H1 (cell line): ENCODE data around the gene DNMT3L. TPM values are rescaled to one million over a fixed set of nuclear protein-coding genes. Genes with fewer than 3 reads are reported as not detected.
A peak's percentile ranks its signal among the peaks of the same experiment; 100 is the strongest.

ENCODE experiments used
- ATF3 ChIP-seq: IDR thresholded peaks from 2 replicates; pipeline ENCODE4 v1.6.1; 2011; ENCODE audit warnings: low read depth, mild to moderate bottlenecking, low read length; ENCODE audit not compliant: insufficient read depth
- CBX5 ChIP-seq: fragments of 300-800, 300-1000 bp; sonication (generic); IDR thresholded peaks from 2 replicates; pipeline ENCODE4 v1.7.1; 2016; ENCODE audit warnings: antibody characterized with exemption, low read length, low read depth
- CEBPB ChIP-seq: IDR thresholded peaks from 2 replicates; pipeline ENCODE4 v1.6.1; 2012; ENCODE audit warnings: low read depth, low read length
- CREB1 ChIP-seq: IDR thresholded peaks from 2 replicates; pipeline ENCODE4 v1.6.1; 2012; ENCODE audit warnings: inconsistent platforms
- CTCF ChIP-seq, 3 experiments: IDR thresholded peaks; 1 replicate in 2 of 3; 2 replicates in 1 of 3; pipeline versions ENCODE4 v1.5.1 to v1.6.1; 2011; ENCODE audit warnings: low read length in 3 of 3, mild to moderate bottlenecking in 3 of 3, inconsistent platforms in 2 of 3, low read depth in 1 of 3, moderate library complexity in 1 of 3; ENCODE audit not compliant: insufficient read depth in 1 of 3; ENCODE audit errors: control extremely low read depth in 1 of 3
- EGR1 ChIP-seq: IDR thresholded peaks from 2 replicates; pipeline ENCODE4 v1.6.1; 2011; ENCODE audit warnings: low read depth, low read length, borderline replicate concordance
- EZH2 ChIP-seq: fragments of 200-600 bp; sonication (generic); IDR thresholded peaks from 2 replicates; pipeline ENCODE4 v1.7.1; 2012; ENCODE audit warnings: low read depth, mild to moderate bottlenecking, moderate library complexity, low read length, inconsistent platforms; ENCODE audit not compliant: severe bottlenecking
- GTF2F1 ChIP-seq: IDR thresholded peaks from 2 replicates; pipeline ENCODE4 v1.6.1; 2012; ENCODE audit warnings: low read depth, low read length, improper control_type of control experiment, borderline replicate concordance
- HDAC6 ChIP-seq: IDR thresholded peaks from one replicate; pipeline ENCODE4 v1.7.1; 2012; ENCODE audit warnings: low read depth, mild to moderate bottlenecking, inconsistent platforms, low read length, moderate library complexity
- JUN ChIP-seq: IDR thresholded peaks from 2 replicates; pipeline ENCODE4 v1.6.1; 2011; ENCODE audit warnings: low read depth, mild to moderate bottlenecking, improper control_type of control experiment, low read length
- KDM4A ChIP-seq: IDR thresholded peaks from one replicate; pipeline ENCODE4 v1.7.1; 2012; ENCODE audit warnings: low read depth, mild to moderate bottlenecking, moderate library complexity, low read length, inconsistent platforms; ENCODE audit not compliant: severe bottlenecking
- MAFK ChIP-seq: IDR thresholded peaks from 2 replicates; pipeline ENCODE4 v1.6.1; 2012; ENCODE audit warnings: low read depth, mild to moderate bottlenecking, improper control_type of control experiment, low read length
- MAX ChIP-seq: IDR thresholded peaks from 2 replicates; pipeline ENCODE4 v1.6.1; 2012; ENCODE audit warnings: inconsistent platforms
- NANOG ChIP-seq: IDR thresholded peaks from 2 replicates; pipeline ENCODE4 v1.6.1; 2011; ENCODE audit warnings: low read length, low read depth, mild to moderate bottlenecking, inconsistent platforms; ENCODE audit not compliant: insufficient read depth, poor library complexity, severe bottlenecking
- POLR2AphosphoS5 ChIP-seq: IDR thresholded peaks from 2 replicates; pipeline ENCODE4 v1.6.1; 2011; ENCODE audit warnings: low read depth, low read length
- POU5F1 ChIP-seq: IDR thresholded peaks from 2 replicates; pipeline ENCODE4 v1.6.1; 2011; ENCODE audit warnings: low read depth, mild to moderate bottlenecking, low read length, moderate library complexity
- RNF2 ChIP-seq: fragments of 200-900, 300-1000 bp; sonication (generic); IDR thresholded peaks from 2 replicates; pipeline ENCODE4 v1.7.1; 2016; ENCODE audit warnings: borderline replicate concordance, low read depth, mild to moderate bottlenecking, antibody characterized with exemption, low read length; ENCODE audit not compliant: poor library complexity, severe bottlenecking; ENCODE audit errors: missing control alignments
- SP1 ChIP-seq: IDR thresholded peaks from 2 replicates; pipeline ENCODE4 v1.6.1; 2011; ENCODE audit warnings: low read depth, low read length
- SRF ChIP-seq: IDR thresholded peaks from 2 replicates; pipeline ENCODE4 v1.6.1; 2011; ENCODE audit warnings: mild to moderate bottlenecking, low read depth, low read length, moderate library complexity
- TCF12 ChIP-seq: IDR thresholded peaks from 2 replicates; pipeline ENCODE4 v1.6.1; 2011; ENCODE audit warnings: low read depth, mild to moderate bottlenecking, low read length
- ZNF274 ChIP-seq: IDR thresholded peaks from 2 replicates; pipeline ENCODE4 v1.7.0; 2012; ENCODE audit warnings: low read length, borderline replicate concordance; ENCODE audit errors: extremely low read depth
- polyA plus RNA-seq, 7 experiments: library from polyadenylated mRNA; depleted of rRNA in 3 of 7; stranded (reverse) in 5 of 7; unstranded in 2 of 7; fragments of >200 nt in 5 of 7; fragments of 200-250 nt in 2 of 7; gene quantifications; 1 replicate in 5 of 7; 2 replicates in 1 of 7; 4 replicates in 1 of 7; pipeline versions ENCODE4 v1.2.1 to v1.2.3, GENCODE V29; 2011 to 2013; ENCODE audit warnings: missing spikeins in 2 of 7, mixed read lengths in 2 of 7
- total RNA-seq: library from RNA; stranded (reverse); fragmentation: NEBNext Ultra II Directional; extraction: Animal tissue kit (Norgen Biotek cat#: 25700); gene quantifications from 2 replicates; pipeline ENCODE4 v1.2.1, GENCODE V29; 2021

The DNMT3L gene
- total and polyA plus RNA-seq, 2 of the 8 experiments (the other 6 are each of a cell fraction or from before 2014, with no cell fraction given), result 0.06 TPM; not detected in 1

DNA sequence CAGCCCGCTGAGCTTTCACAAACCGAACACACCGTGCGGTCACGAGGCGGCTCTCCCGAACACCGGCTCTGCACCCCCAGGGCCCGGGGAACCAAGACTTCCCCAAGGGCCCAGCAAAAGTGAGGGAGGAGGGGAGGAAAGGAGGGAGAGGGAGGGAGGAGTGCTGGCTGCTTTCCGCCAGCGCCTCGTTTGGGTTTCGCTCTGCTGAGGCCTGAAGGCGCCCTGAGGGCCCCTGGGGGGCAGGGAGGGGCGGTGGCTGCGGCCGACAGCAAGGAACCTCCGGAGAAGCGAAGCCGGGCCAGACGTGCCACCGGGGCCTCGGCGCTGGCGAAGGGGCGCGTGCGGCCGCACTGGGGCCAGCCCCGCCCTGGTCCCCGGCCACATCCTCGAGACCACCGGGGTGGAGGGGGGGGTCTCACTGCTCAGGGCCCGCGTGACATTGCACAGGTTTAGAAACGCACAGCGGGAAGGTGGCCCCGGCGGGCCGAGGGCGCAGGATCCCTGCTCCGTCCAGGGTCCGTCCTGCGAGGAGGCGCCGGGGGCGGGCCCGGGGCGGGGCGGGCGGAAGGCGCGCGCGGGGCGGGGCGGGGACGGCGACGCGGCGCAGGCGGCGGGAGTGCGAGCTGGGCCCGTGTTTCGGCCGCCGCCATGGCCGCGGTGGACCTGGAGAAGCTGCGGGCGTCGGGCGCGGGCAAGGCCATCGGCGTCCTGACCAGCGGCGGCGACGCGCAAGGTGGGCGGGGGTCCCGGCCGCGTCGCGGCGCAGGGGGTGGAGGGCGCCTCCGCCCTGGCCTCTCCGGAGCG lies 38.0 kb upstream of the DNMT3L start, which contains the start of gene PFKL (continued):
- TF ChIP-seq CBX5 (no peak), GTF2F1 (no peak), SRF (no peak), RNF2 (no peak), CEBPB (no peak), SP1 (no peak), POU5F1 (no peak), ATF3 (no peak), TCF12 (no peak), ZNF274 (no peak), KDM4A (peak; percentile 85), EZH2 (no peak), HDAC6 (no peak), NANOG (no peak), CTCF (IDR thresholded peaks at IDR 0.05; ENCODE audit: control extremely low read depth in 1 of 3, insufficient read depth in 1 of 3, low read depth in 1 of 3, low read length in 3 of 3) (no peak), MAFK (no peak), CREB1 (peak; percentile 24; the same call in 1 of the 2 replicates), POLR2AphosphoS5 (no peak), EGR1 (no peak), JUN (no peak), MAX (peak; percentile 41)
